ENCODE data around the gene NMRK2.
A peak's percentile ranks its signal among the peaks of the same experiment; 100 is the strongest.
"Not testable (repeated sequence)": the region's sequence is repeated elsewhere in the genome, so short reads cannot be mapped to it uniquely, and the experiment has no call there.

The NMRK2 gene

GRCh38 chr19:3932931-3933810 lies at the start of gene NMRK2:
Gene NMRK2, plus strand, starts transcription at chr19:3933069. Its CDS starts 603 bp downstream, at chr19:3933672.
- peak; percentile 12 for DNase-seq

GRCh38 chr19:3890591-3890990 lies 42.3 kb upstream of the NMRK2 start:
- DNase-seq: no peak

- no peak for DNase-seq
Measured at GRCh38 chr19:3893509-3894179, 39.2 kb upstream of the NMRK2 start.

- DNase-seq: not testable (repeated sequence)
Measured at GRCh38 chr19:3894959-3895358, 37.9 kb upstream of the NMRK2 start.

GRCh38 chr19:3895788-3896187 lies 37.1 kb upstream of the NMRK2 start:
- no peak for DNase-seq

- no peak for DNase-seq
Measured at GRCh38 chr19:3897936-3898335, 34.9 kb upstream of the NMRK2 start.

- DNase-seq: no peak
Measured at GRCh38 chr19:3898426-3898825, 34.4 kb upstream of the NMRK2 start.

GRCh38 chr19:3899531-3900294 lies 33.2 kb upstream of the NMRK2 start:
- no peak for DNase-seq

- no peak for DNase-seq
Measured at GRCh38 chr19:3902317-3902973, 30.4 kb upstream of the NMRK2 start.

GRCh38 chr19:3904233-3904632 lies 28.6 kb upstream of the NMRK2 start:
- DNase-seq: no peak

GRCh38 chr19:3907626-3908265 lies 25.1 kb upstream of the NMRK2 start:
- DNase-seq: no peak

GRCh38 chr19:3908266-3909054 lies 24.4 kb upstream of the NMRK2 start:
- no peak for DNase-seq

GRCh38 chr19:3910105-3910504 lies 22.8 kb upstream of the NMRK2 start:
- no peak for DNase-seq

- no peak for DNase-seq
Measured at GRCh38 chr19:3914199-3914598, 18.7 kb upstream of the NMRK2 start.

- no peak for DNase-seq
Measured at GRCh38 chr19:3916033-3916432, 16.8 kb upstream of the NMRK2 start.

- no peak for DNase-seq
Measured at GRCh38 chr19:3919793-3920192, 13.1 kb upstream of the NMRK2 start.

GRCh38 chr19:3923096-3923758 lies 9.6 kb upstream of the NMRK2 start:
- no peak for DNase-seq

GRCh38 chr19:3923912-3924311 lies 9.0 kb upstream of the NMRK2 start:
- DNase-seq: no peak

GRCh38 chr19:3931041-3931440 lies 1.8 kb upstream of the NMRK2 start:
- no peak for DNase-seq

GRCh38 chr19:3936506-3937442 lies 3.9 kb downstream of the NMRK2 start:
- no peak for DNase-seq
